A549 (cell line): ENCODE results near the gene NLRX1.

Source experiments
- E2F6 ChIP-seq: IDR thresholded peaks from 2 replicates; pipeline ENCODE4 v1.6.1; 2012; ENCODE audit warnings: low read depth, borderline replicate concordance
- EHF ChIP-seq: fragments of 250-450 bp; sonication (Bioruptor Pico); IDR thresholded peaks from 2 replicates; pipeline ENCODE4 v1.5.0; 2020; ENCODE audit warnings: mild to moderate bottlenecking
- EHMT2 ChIP-seq: fragments of 200-600 bp; sonication (generic); IDR thresholded peaks from 2 replicates; pipeline ENCODE4 v1.6.1; 2016; ENCODE audit warnings: antibody characterized with exemption, low read depth, mild to moderate bottlenecking, moderate library complexity
- HOXB5 ChIP-seq: fragments of 250-450 bp; sonication (Bioruptor Pico); IDR thresholded peaks from 2 replicates; pipeline ENCODE4 v1.5.0; 2020; ENCODE audit warnings: mild to moderate bottlenecking, moderate library complexity
- MAX ChIP-seq: IDR thresholded peaks from 2 replicates; pipeline ENCODE4 v1.6.1; 2012
- POLR2A ChIP-seq: IDR thresholded peaks from 2 replicates; pipeline ENCODE4 v1.6.1; 2012; ENCODE audit warnings: mild to moderate bottlenecking, low read length
- POLR2AphosphoS2 ChIP-seq: conservative IDR thresholded peaks from 2 replicates; pipeline ENCODE4 v1.6.1; 2012; ENCODE audit warnings: low read length, improper control_type of control experiment, inconsistent platforms
- RAD21 ChIP-seq, 2 experiments: fragments of >200 bp in 1 of 2; sonication (Bioruptor Twin) in 1 of 2; formaldehyde crosslinking in 1 of 2; IDR thresholded peaks in 1 of 2; conservative IDR thresholded peaks in 1 of 2; 2 replicates in 1 of 2; 3 replicates in 1 of 2; pipeline ENCODE4 v1.6.1; 2012 to 2018; ENCODE audit warnings: inconsistent platforms in 1 of 2
- ZFP36 ChIP-seq: fragments of 450-650 bp; IDR thresholded peaks from 2 replicates; pipeline ENCODE4 v1.6.1; 2014; ENCODE audit warnings: borderline replicate concordance; ENCODE audit not compliant: partially characterized antibody
- TF ChIP-seq, protein P1 (sequence below): fragments of >200 bp; sonication (Bioruptor Twin); formaldehyde crosslinking; IDR thresholded peaks from 3 replicates; pipeline ENCODE4 v1.5.1; 2016
- TF ChIP-seq, protein P2 (sequence below): fragments of 200-600 bp; sonication (generic); IDR thresholded peaks from 2 replicates; pipeline ENCODE4 v1.6.1; 2016; ENCODE audit warnings: antibody characterized with exemption, mild to moderate bottlenecking, moderate library complexity

- TF ChIP-seq MAX (no peak), EHMT2 (no peak), HOXB5 (no peak), POLR2A (no peak), RAD21 (conservative IDR thresholded peaks at IDR 0.05 in 1 of 2, IDR thresholded peaks at IDR 0.05 in 1 of 2) (no peak), EHF (CRISPR knock-in tag) (no peak), POLR2AphosphoS2 (no peak), E2F6 (no peak), ZFP36 (no peak)
- TF ChIP-seq, protein P1, sequence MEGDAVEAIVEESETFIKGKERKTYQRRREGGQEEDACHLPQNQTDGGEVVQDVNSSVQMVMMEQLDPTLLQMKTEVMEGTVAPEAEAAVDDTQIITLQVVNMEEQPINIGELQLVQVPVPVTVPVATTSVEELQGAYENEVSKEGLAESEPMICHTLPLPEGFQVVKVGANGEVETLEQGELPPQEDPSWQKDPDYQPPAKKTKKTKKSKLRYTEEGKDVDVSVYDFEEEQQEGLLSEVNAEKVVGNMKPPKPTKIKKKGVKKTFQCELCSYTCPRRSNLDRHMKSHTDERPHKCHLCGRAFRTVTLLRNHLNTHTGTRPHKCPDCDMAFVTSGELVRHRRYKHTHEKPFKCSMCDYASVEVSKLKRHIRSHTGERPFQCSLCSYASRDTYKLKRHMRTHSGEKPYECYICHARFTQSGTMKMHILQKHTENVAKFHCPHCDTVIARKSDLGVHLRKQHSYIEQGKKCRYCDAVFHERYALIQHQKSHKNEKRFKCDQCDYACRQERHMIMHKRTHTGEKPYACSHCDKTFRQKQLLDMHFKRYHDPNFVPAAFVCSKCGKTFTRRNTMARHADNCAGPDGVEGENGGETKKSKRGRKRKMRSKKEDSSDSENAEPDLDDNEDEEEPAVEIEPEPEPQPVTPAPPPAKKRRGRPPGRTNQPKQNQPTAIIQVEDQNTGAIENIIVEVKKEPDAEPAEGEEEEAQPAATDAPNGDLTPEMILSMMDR = no peak
- TF ChIP-seq, protein P2, sequence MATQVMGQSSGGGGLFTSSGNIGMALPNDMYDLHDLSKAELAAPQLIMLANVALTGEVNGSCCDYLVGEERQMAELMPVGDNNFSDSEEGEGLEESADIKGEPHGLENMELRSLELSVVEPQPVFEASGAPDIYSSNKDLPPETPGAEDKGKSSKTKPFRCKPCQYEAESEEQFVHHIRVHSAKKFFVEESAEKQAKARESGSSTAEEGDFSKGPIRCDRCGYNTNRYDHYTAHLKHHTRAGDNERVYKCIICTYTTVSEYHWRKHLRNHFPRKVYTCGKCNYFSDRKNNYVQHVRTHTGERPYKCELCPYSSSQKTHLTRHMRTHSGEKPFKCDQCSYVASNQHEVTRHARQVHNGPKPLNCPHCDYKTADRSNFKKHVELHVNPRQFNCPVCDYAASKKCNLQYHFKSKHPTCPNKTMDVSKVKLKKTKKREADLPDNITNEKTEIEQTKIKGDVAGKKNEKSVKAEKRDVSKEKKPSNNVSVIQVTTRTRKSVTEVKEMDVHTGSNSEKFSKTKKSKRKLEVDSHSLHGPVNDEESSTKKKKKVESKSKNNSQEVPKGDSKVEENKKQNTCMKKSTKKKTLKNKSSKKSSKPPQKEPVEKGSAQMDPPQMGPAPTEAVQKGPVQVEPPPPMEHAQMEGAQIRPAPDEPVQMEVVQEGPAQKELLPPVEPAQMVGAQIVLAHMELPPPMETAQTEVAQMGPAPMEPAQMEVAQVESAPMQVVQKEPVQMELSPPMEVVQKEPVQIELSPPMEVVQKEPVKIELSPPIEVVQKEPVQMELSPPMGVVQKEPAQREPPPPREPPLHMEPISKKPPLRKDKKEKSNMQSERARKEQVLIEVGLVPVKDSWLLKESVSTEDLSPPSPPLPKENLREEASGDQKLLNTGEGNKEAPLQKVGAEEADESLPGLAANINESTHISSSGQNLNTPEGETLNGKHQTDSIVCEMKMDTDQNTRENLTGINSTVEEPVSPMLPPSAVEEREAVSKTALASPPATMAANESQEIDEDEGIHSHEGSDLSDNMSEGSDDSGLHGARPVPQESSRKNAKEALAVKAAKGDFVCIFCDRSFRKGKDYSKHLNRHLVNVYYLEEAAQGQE = no peak
Observed at GRCh38 chr11:119178166-119178680, 9.7 kb downstream of the NLRX1 start.
